ENCODE results near the gene TRIM52. TPM values are rescaled to one million over a fixed set of nuclear protein-coding genes. Genes with fewer than 3 reads are reported as not detected.

TRIM52 gene
- total RNA-seq, 1 donor from 2014 or later = 15.7 TPM

- H3K27me3 Mint-ChIP-seq (ENCODE audit: unreplicated experiment) = peaks cover 5% of the 10 kb centered on the region
- TF ChIP-seq CTCF (IDR thresholded peaks at IDR 0.05; ENCODE audit: partially characterized antibody, unreplicated experiment) = no peak
- H3K36me3 Mint-ChIP-seq (ENCODE audit: unreplicated experiment) = no peaks in the 10 kb centered on the region
- H3K4me1 Mint-ChIP-seq (ENCODE audit: low read depth, unreplicated experiment) = peaks cover 8% of the 10 kb centered on the region
- H3K27ac Mint-ChIP-seq (ENCODE audit: unreplicated experiment) = no peak overlapping the region
- no peak for DNase-seq
- peaks cover 14% of the 10 kb centered on the region for H3K9me3 Mint-ChIP-seq (ENCODE audit: unreplicated experiment)
- H3K4me3 Mint-ChIP-seq (ENCODE audit: unreplicated experiment) = no peak overlapping the region
Measured at GRCh38 chr5:181237729-181238385, 23.1 kb downstream of the TRIM52 start.

GRCh38 chr5:181236954-181237641, 23.8 kb downstream of the TRIM52 start:
- no peak for TF ChIP-seq CTCF (IDR thresholded peaks at IDR 0.05; ENCODE audit: partially characterized antibody, unreplicated experiment)
- no peak for DNase-seq
- peaks cover 9% of the 10 kb centered on the region for H3K9me3 Mint-ChIP-seq (ENCODE audit: unreplicated experiment)
- peaks cover 3% of the 10 kb centered on the region for H3K27me3 Mint-ChIP-seq (ENCODE audit: unreplicated experiment)
- no peak overlapping the region for H3K4me3 Mint-ChIP-seq (ENCODE audit: unreplicated experiment)
- H3K27ac Mint-ChIP-seq (ENCODE audit: unreplicated experiment) = peak overlapping the region; percentile 43
- H3K36me3 Mint-ChIP-seq (ENCODE audit: unreplicated experiment) = peaks cover 3% of the 10 kb centered on the region
- H3K4me1 Mint-ChIP-seq (ENCODE audit: low read depth, unreplicated experiment) = peaks cover 7% of the 10 kb centered on the region

GRCh38 chr5:181236471-181236870, 24.5 kb downstream of the TRIM52 start:
- Mint-ChIP-seq H3K27me3 (ENCODE audit: unreplicated experiment) (peaks cover 3% of the 10 kb centered on the region), H3K4me1 (ENCODE audit: low read depth, unreplicated experiment) (peaks cover 1% of the 10 kb centered on the region), H3K9me3 (ENCODE audit: unreplicated experiment) (peaks cover 9% of the 10 kb centered on the region), H3K27ac (ENCODE audit: unreplicated experiment) (no peak overlapping the region), H3K36me3 (ENCODE audit: unreplicated experiment) (peaks cover 5% of the 10 kb centered on the region), H3K4me3 (ENCODE audit: unreplicated experiment) (no peak overlapping the region)
- no peak for DNase-seq
- TF ChIP-seq CTCF (IDR thresholded peaks at IDR 0.05; ENCODE audit: partially characterized antibody, unreplicated experiment) = no peak

GRCh38 chr5:181235689-181236366, 25.1 kb downstream of the TRIM52 start:
- H3K9me3 Mint-ChIP-seq (ENCODE audit: unreplicated experiment) = peaks cover 9% of the 10 kb centered on the region
- no peak for DNase-seq
- H3K27me3 Mint-ChIP-seq (ENCODE audit: unreplicated experiment) = peaks cover 3% of the 10 kb centered on the region
- H3K36me3 Mint-ChIP-seq (ENCODE audit: unreplicated experiment) = peaks cover 5% of the 10 kb centered on the region
- H3K4me3 Mint-ChIP-seq (ENCODE audit: unreplicated experiment) = no peak overlapping the region
- peak overlapping the region; percentile 43 for H3K27ac Mint-ChIP-seq (ENCODE audit: unreplicated experiment)
- H3K4me1 Mint-ChIP-seq (ENCODE audit: low read depth, unreplicated experiment) = no peaks in the 10 kb centered on the region
- TF ChIP-seq CTCF (IDR thresholded peaks at IDR 0.05; ENCODE audit: partially characterized antibody, unreplicated experiment) = no peak

GRCh38 chr5:181235323-181235688, 25.6 kb downstream of the TRIM52 start:
- H3K9me3 Mint-ChIP-seq (ENCODE audit: unreplicated experiment) = peaks cover 9% of the 10 kb centered on the region
- peak overlapping the region; percentile 43 for H3K27ac Mint-ChIP-seq (ENCODE audit: unreplicated experiment)
- H3K4me3 Mint-ChIP-seq (ENCODE audit: unreplicated experiment) = no peak overlapping the region
- DNase-seq = no peak
- no peaks in the 10 kb centered on the region for H3K4me1 Mint-ChIP-seq (ENCODE audit: low read depth, unreplicated experiment)
- peaks cover 3% of the 10 kb centered on the region for H3K27me3 Mint-ChIP-seq (ENCODE audit: unreplicated experiment)
- no peak for TF ChIP-seq CTCF (IDR thresholded peaks at IDR 0.05; ENCODE audit: partially characterized antibody, unreplicated experiment)
- peaks cover 5% of the 10 kb centered on the region for H3K36me3 Mint-ChIP-seq (ENCODE audit: unreplicated experiment)
